Measurements from ENCODE around the gene OR5C1.

- no peak for TF ChIP-seq CBX2 (IDR thresholded peaks at IDR 0.05; ENCODE audit: borderline replicate concordance, low read depth)
- no peak for TF ChIP-seq ELK1 (IDR thresholded peaks at IDR 0.05; ENCODE audit: low read depth, low read length)
- no peak for TF ChIP-seq CTCF (IDR thresholded peaks at IDR 0.05)
- no peak for TF ChIP-seq POLR2A (IDR thresholded peaks at IDR 0.05; ENCODE audit: low read length)
- no peak for TF ChIP-seq USF2 (IDR thresholded peaks at IDR 0.05)
- no peak for TF ChIP-seq ZC3H11A (IDR thresholded peaks at IDR 0.05)
- no peak for TF ChIP-seq KDM1A (IDR thresholded peaks at IDR 0.05; ENCODE audit: low read depth)
- no peak for TF ChIP-seq MAFK (IDR thresholded peaks at IDR 0.05; ENCODE audit: partially characterized antibody)
- no peak for TF ChIP-seq HDAC2 (IDR thresholded peaks at IDR 0.05)
- TF ChIP-seq MAX (IDR thresholded peaks at IDR 0.05): no peak
Observed at GRCh38 chr9:122767817-122768216, 20.9 kb upstream of the OR5C1 start.

All from A549 (cell line).